Amniotic epithelial cell (primary cell): ENCODE measurements around the gene FBXO5.
"Not testable (repeated sequence)": the region's sequence is repeated elsewhere in the genome, so short reads cannot be mapped to it uniquely, and the experiment has no call there.

ENCODE experiments used
- DNase-seq: peaks from one replicate; pipeline ENCODE4 v3.0.0-alpha.2; 2010; ENCODE audit warnings: low read depth

Gene FBXO5

DNA sequence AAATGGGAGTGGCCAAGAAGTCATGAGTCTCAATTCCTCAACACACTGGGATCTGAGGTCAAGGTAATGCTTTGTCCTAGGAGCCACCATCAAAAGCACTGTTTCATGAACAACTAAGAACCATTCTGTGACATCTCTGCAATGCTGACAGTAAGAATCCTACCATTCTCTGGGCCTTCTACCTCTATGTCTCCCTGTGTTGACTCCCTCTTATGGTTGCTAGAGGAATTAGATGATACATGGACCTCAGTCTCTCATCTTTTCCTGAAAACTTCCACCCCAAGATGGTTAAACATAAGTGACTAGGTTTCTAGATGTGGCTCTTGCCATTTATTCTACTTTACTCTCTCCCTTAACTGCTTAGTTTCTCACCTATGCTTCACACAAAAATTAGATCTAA, 10.6 kb upstream of the FBXO5 start:
- no peak for DNase-seq

DNA sequence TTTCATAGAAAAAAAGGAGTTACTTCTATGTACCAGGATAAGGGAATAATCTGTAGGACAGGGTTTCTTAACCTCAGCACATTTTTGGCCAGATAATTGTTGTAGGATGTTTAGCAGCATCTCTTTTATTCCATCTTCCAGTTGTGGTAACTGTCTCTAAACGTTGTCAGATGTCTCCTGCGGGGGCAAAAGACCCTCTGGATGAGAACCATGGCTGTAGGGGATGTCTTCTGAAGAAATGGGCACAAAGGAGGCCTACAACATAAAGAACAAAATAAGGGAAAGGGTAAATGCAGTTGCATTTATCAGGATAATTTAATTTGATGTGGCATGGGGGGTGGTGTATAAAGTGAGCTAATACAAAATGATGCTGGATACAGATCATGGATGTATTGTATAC, 4.1 kb upstream of the FBXO5 start:
- DNase-seq: no peak

DNA sequence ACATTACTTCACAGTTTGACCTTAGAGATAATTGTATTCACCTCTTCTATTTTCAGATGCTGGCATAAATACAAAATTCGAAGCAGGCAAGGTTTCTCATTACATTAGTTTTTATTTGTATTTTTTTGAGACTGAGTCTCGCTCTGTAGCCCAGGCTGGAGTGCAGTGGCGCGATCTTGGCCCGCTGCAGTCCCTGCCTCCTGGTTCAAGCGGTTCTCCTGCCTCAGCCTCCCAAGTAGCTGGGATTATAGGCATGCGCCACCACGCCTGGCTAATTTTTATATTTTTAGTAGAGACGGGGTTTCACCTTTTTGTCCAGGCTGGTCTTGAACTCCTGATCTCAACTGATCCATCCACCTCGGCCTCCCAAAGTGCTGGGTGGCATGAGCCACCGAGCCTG, 2.5 kb upstream of the FBXO5 start:
- DNase-seq: not testable (repeated sequence)

- no peak for DNase-seq
Observed at GRCh38 chr6:152984513-152984872, 1.7 kb upstream of the FBXO5 start.

GRCh38 chr6:152983637-152984512, 1.0 kb upstream of the FBXO5 start:
- DNase-seq: peak; percentile 67

DNA sequence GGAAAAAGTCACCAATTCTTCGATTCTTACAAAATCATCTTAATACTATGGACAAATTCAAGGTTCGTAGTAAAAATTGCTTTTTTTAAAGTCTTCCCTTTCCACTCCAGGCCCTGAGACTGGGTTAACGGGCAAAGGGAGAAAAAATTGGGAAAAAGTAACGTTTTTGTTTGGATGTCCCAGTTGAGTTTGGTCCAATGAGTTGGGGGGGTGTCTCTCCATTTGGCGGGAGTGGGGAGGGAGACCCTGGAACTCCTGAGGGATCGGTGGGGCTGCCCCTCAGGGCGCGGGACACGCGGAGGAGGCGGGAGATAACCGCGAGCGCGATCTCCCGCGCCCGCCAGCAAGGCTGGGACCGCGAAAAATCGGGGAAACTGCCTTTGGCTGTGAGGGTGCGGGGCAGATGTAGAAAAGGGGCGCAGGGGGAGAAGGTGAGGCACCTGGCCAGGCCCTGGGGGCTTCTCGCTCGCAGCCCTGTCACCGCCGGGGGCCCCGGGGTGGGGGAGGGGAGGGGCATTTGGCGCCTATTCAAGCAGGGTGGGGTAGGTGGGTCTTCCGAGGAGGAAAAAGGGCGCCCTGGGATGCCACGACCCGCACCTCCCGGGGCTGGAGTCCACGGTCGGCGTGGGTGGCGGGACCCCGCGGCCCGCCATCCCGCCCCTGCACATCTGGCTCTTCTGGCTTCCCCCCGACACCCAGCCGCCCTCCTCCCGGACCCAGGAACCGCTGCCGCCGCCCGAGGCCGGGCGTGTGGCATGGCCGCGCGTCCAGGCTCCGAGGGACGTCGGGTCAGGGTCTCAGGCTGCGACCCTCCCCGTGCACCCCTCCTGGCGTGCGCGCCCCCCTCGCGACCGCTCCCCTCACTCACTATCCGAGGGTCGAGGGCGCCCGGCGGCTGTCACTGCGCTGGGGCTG, 595 bp downstream of the FBXO5 start:
- DNase-seq: no peak

GRCh38 chr6:152981219-152981618, 1.6 kb downstream of the FBXO5 start:
- DNase-seq: no peak

DNA sequence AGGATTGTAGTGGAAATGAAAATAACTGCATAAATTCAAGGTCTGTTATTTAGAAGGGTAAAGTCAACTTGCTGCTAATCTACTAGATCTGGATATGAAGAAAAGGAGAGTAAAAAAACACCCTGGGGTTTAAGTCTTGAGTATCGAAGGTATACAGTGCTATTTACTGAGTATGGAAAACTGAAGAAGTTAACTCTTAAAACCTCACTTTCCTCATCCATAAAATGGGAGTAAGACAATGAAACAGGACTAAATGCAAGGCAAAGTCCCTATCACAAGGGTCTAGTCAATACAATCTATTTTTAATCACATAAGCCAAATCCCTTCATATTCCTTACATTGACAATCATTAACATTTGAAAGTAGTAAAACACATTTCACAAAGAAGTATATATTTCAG, 2.2 kb downstream of the FBXO5 start:
- DNase-seq: no peak

- DNase-seq: no peak
Observed at GRCh38 chr6:152979116-152979515, 3.7 kb downstream of the FBXO5 start.

DNA sequence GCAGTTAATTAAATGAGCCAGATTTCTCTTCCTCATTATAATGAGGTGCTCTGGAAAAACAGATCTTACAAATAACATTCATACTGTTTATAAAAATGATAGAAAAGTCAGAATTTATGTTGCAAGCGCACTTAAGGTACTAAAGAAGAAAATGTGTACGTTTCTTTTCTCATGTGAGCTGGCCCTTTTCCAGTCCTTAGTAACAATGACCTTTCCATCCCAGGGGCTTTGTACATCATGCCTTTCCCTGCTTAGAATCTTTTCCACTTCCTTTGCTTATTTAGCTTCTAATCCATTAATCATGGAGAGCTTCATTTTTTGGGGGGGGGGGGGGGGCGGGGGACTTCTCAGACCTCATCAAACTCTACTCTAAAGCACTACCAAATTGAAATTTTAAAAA, 4.8 kb downstream of the FBXO5 start:
- no peak for DNase-seq

DNA sequence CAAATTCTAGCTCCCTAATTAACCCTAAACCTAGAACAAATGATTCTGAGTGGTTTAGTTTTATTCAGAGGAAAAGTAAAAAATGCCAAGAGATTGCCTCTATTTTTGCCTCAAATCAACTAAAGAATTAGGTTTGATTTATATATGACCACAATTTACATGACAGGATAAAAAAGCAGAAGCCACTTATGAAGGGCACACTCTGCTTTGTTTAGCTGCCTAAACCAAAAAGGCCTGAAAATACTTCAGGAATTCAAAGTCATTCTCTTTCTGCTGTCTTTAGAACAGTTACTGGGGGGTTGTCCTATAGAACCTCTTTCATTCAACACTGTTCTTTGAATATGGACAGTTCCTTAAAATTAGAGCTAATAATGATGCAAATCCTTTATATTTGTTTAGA, 5.3 kb downstream of the FBXO5 start:
- no peak for DNase-seq

GRCh38 chr6:152976749-152977148, 6.1 kb downstream of the FBXO5 start:
- DNase-seq: peak; percentile 38

DNA sequence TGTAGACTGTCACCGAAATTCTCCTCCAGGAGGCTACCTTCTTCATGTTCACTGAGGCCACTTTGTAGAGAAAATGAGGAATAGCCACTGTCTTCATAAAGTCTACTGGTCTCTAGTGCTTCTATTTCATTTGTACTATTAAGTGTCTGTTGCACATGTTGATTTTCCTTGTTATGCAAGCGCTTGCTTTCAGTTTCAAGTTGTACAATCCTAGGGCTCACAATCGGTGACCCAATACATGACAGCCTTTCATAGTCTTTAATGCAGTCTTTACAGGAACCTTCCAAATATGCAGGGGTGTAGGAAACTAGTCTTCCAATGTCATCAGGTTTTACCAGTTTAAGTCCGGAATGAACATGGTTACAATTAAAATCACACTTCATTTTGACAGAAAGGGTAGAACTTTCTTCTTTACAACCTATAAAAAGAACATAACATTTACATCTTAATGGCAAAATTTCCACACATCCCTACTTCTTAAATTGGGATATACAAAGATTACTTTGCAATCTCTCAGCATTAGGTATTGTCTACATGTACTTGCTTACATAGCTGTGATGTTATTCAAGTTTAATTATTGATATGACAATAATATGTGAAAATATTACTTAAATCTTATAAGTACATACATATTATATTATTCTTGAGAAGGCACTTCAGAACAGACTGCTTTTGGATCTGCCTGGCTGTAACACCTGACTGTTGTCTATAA, 7.5 kb downstream of the FBXO5 start:
- no peak for DNase-seq

DNA sequence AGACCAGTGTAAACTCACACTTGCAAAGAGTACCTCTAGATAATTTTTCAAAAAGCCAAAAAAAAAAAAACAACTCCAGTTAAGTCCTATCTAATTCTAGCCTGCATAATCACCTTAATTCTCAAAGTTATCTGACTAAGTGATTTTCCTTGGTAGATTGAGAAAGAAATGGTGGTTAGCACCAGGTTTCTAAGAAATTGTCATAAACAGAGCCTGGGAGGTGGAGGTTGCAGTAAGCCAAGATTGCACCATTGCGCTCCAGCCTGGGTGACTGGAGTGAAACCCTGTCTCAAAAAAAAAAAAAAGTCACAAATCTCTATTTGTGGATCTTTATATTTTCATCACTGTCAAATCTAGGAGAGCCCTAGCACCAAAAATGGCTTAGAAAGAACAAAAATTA, 8.9 kb downstream of the FBXO5 start:
- peak; percentile 46 for DNase-seq

- no peak for DNase-seq
Observed at GRCh38 chr6:152969688-152970418, 13.0 kb downstream of the FBXO5 start.

- DNase-seq: not testable (repeated sequence)
Observed at GRCh38 chr6:152966168-152966894, 16.5 kb downstream of the FBXO5 start.

DNA sequence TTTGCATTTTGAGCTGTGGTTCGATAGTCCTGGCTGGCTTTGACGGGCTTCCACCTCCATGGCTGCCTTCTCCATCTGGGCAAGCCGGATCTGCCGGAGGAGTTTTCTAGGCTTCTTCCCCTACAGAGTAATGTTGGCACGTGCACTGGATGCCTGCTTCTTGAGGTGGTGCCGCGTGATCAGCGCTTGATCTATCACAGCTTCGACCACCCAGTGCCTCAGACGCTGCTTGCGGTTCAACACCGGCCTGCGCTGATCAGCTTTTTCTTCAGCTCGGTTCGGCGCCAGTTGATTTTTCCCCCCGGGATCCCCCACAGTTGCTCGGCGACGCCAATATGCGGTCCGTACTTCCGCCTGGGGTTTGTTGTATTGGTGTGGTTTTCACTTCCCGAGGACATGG, 23.5 kb downstream of the FBXO5 start:
- DNase-seq: no peak

- peak; percentile 25 for DNase-seq
Observed at GRCh38 chr6:152957796-152958195, 25.0 kb downstream of the FBXO5 start.

DNA sequence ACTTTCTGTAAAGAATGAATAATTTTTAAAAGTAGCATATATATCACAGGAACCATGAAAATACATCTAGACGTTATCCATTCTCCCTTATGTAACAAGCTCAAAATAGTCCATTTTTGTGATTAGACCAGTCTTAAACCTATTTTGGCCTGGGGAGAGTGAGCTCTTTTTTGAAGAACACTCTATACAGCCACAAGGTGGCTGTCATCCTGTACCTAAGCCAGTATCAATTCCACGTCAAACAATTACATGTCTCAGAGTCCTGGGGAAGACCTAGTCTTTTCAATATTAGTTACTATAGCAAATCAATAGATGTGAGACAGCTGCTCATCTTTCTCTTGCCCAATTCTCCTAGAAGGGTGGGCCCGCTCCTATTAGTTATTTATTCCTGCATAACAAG, 28.4 kb downstream of the FBXO5 start:
- DNase-seq: no peak

DNA sequence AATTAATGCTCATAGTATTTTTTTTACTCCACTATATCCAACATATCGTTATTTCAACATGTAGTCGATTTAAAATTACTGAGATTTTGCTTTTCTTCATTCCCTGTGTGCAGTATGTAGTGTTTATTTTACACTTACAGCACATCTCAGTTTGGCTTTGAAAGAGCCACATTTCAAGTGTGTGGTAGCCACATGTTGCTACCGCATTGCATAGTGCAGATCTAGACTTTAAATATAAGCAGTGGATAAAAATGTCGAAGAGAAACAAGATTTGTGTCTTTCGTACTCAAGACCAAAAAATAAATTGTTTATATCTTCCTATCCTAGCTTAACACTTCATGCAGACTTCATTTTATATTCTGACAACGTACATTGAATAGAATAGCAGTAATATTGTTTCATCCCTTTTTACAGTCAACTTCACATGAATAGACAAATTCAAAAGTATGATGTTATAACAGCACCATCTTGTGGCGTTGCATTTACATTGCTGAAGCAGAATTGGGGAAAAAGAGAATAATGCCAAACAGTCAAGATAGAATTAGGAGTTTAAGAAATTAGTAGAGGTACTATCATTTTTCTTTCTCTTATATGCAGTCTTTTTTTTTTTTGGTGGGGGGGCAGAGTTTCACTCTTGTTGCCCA, 29.9 kb downstream of the FBXO5 start:
- DNase-seq: peak; percentile 49

GRCh38 chr6:152952045-152952444, 30.8 kb downstream of the FBXO5 start:
- DNase-seq: peak; percentile 45
